GM18508 (cell line): ENCODE data around the gene DCBLD1.

ENCODE experiments used
- ATAC-seq: cut with Tn5 transposase; IDR thresholded peaks from one replicate; pipeline ENCODE4 v1.9.1; 2021; ENCODE audit warnings: moderate number of reproducible peaks; ENCODE audit not compliant: insufficient read depth, unreplicated experiment

Gene DCBLD1

DNA sequence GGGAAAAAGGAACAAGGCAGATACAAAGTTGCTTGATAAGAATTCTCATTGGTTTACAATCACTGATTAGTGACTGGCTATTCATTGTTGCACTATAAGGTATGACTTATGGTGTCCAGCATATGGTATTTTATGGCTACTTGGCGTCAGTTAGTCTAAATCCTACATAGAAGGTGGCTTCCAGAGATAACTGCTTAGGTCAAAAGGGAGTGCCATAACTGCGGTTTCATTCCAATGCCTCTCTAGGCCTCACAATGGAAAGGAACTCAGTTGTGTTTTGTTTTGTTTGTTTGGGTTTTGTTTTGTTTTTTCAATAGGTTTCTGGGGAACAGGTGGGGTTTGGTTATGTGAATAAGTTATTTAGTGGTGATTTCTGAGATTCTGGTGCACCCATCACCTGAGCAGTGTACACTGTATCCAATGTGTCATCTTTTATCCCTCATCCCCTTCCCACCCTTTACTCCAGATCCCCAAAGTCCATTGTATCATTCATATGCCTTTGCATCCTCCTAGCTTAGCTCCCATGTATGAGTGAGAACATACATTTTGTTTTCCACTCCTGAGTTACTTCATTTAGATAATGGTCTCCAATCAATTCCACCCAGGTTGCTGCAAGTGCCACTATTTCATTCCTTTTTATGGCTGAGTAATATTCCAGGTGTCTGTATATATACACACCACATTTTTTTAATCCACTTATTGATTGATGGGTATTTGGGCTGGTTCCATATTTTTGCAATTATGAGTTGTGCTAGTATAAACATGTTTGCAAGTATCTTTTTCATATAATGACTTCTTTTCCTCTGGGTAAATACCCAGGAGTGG is 112.8 kb downstream of the DCBLD1 start:
- no peak for ATAC-seq

DNA sequence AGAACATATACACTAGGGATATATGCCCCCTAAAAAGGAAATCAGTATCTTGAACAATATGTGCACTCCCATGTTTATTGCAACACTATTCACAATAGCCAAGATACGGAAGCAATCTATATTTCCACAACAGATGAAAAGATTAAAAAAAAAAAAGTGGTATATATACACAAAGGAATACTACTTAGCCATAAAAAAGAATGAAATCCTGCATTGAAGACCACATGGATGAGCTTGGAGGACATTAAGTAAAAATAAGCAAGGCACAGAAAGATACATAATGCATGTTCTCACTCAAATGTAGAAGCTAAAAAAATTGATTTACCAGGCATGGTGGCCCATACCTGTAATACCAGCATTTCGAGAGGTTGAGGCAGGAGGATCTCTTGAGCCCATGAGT is 115.3 kb downstream of the DCBLD1 start:
- no peak for ATAC-seq
